ENCODE results near the gene RAPSN. TPM values are rescaled to one million over a fixed set of nuclear protein-coding genes. Genes with fewer than 3 reads are reported as not detected.

The RAPSN gene
- total RNA-seq, 1 donor from 2014 or later, result 3.7 TPM

DNA sequence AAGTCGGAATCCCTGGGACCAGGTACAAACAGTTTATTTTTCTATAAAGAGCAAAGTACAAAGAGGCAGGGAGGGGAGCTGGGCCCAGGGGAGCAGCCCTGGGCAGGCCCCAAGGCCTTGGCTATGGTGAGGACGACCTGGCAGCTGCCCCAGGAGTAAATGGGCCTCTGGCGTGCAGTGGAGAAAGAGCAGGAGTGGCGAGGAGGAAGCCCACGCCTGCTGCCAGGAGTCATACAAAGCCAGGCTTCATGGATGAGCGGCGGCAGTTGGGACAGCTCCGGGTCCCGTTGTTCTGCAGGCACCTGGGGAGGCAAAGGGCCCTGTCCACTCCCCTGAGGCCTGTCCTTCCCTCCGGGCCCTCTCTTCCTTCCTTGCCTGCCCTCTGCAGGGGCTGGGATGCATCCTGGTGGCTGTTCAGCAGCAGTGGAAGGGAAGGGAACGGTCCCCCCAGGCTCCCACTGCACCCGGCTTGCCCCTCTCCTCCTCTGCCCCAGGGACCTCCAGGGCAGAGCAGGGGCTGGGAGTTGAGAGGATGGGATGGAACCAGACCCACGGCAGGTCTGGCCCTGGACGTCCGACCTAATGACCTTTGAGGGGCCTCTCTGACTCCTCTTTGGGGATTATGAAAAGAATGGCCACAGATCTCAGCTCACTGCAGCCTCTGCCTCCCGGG is 11.1 kb downstream of the RAPSN start:
- DNase-seq (ENCODE audit: low spot score), result no peak
- intact Hi-C loops (cut with DNase I), result no loop called here

DNA sequence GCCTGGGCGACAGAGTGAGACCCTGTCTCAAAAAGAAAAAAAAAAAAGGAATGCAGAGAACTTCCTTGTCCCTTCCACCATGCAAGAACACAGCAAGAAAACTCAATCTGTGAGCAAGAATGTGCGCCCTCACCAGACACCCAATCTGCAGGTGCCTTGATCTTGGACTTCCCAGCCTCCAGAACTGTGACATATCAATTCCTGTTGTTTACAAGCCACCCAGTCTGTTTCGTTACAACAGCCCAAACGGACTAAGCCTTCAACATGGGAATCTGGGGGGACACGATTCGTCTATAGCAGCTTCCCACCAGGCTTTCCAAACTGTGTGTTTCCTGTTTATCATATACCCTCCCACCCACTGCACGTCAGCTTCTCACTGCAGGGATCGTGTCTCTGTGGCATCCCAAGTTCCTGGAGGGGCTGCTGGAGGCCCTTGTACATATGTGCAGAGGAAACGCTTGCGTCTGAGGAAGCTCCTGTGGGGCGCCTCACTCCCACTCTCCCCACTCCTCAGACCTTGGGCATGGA is 11.7 kb downstream of the RAPSN start:
- DNase-seq (ENCODE audit: low spot score), result no peak
- intact Hi-C loops (cut with DNase I), result no loop called here

DNA sequence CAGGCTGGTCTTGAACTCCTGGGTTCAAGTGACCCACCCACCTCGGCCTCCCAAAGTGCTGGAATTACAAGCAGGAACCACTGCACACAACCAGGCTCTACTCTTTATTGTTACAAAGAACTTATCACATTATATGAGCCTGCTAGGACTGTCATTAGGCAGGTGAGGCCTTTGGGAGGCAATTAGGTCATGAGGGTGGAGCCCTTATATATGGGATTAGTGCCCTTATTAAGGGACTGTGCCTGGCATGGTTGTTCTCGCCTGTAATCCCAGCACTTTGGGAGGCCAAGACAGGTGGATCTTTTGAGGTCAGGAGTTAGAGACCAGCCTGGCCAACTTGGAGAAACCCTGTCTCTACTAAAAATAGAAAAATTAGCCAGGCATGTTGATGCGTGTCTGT is 12.2 kb downstream of the RAPSN start:
- no peak for DNase-seq (ENCODE audit: low spot score)
- intact Hi-C loops (cut with DNase I), result no loop called here

DNA sequence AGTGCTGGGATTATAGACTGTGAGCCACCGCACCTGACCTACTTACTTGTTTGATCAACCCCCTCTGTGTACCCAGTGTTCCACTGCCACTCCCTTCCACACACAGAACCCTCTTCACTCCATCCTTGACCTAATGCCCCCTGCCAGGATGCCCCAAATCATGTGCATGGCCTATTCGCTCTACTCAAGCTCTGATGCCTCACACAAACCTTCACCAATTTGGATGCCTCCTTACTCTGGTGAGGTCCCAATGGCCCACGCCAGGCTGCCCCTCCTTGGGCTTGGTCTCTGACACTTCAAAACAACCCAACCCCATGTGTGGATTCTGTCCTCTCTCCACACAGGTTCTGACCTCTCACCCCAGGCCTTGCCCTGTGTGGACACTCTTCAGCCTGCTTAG is 13.2 kb downstream of the RAPSN start:
- intact Hi-C loops (cut with DNase I), result no loop called here

DNA sequence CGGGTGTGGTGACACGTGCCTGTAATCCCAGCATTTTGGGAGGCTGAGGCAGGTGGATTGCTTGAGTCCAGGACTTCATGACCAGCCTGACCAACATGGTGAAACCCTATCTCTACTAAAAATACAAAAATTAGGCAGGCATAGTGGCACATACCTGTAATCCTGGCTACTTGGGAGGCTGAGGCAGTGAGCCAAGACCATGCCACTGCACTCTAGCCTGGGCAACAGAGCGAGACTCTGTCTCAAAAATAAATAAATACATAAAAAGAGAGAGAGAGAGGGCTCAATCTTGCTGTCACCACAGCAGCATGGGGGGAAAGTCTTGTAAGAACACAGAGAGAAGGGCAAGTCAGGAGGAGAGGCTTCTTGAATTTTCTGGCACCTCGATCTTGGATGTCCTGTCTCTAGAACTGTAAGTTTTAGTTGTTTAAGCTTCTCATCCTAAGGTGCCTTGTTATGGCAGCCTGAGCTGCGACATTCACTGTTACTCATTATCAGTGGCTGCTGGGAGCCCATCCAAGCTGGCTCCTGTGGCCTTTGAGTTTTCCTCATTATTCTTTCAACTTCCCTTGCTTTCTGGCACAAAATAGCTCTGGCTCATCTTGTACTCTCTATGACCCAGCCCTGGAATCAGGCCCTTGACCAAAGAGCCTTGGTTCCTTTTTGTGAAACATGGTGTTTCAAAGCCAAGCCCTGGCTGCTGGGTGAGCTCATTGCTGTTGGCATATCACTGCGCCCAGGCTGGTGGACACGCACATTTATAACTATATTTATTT is 14.7 kb downstream of the RAPSN start:
- no peak for DNase-seq (ENCODE audit: low spot score)
- intact Hi-C loops (cut with DNase I), result no loop called here

More for the DNA sequence above, 13.2 kb downstream of the RAPSN start:
- DNase-seq (ENCODE audit: low spot score), result no peak

DNA sequence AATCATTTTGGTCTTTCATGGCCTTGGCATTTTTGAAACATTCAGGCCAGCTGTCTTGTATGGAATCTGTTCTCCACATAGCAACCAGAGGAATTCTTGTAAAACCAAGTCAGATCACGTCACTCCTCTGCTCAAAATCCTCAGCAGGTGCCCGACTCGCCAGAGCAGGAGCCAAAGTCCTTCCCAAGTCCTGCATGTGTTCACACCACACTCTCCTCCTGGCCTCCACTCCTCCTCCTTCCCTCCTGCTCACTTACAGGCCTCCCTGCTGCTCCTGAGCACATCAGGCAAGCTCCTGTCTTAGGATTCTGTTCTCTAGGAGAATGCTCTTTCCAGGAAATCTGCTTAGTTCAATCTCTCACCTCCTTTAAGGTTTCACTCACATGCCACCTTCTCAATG is 15.8 kb downstream of the RAPSN start:
- intact Hi-C loops (cut with DNase I), result no loop called here
- no peak for DNase-seq (ENCODE audit: low spot score)

DNA sequence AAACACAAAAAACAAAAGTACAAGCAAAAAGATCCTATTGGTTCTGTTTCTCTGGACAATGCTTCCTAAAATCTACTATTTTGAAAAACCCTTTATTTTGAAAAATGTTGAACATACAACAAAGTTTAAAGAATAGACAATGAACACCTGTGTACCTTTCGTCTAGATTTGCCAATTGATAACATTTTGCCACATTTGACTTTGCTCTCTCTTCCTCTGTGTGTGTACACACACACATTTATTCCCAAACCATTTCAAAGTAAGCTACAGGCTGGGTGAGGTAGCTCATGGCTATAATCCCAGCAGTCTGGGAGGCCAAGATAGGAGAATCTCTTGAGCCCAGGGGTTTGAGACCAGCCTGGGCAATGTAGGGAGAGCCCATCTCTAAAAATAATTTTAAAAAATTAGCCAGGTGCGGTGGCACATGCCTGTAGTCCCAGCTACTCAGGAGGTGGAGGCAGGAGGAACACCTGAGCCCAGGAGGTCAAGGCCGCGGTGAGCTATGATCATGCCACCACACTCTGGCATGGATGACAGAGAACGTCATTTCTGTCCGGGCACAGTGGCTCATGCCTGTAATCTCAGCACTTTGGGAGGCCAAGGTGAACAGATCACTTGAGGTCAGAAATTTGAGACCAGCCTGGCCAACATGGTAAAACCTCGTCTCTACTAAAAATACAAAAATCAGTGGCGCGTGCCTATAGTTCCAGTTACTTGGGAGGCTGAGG is 17.4 kb downstream of the RAPSN start:
- intact Hi-C loops (cut with DNase I), result no loop called here
- DNase-seq (ENCODE audit: low spot score), result no peak

DNA sequence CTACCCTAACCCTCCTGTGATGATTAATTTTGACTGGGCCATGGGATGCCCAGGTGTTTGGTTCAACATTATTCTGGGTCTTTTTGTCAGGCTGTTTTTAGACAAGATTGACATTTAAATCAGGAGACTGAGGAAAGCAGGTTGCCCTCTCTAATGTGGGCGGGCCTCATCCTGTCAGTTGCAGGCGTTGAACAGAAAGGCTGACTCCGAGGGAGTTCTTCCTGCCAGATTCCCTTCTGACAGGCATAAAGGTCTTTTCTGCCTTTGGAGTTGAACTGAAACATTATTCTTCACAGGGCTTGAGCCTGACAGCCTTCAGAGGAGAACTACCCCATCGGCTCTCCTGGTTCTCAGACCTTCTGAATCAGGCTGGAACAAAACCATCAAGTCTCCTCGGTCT is 18.4 kb downstream of the RAPSN start:
- no peak for DNase-seq (ENCODE audit: low spot score)
- intact Hi-C loops (cut with DNase I), result no loop called here

DNA sequence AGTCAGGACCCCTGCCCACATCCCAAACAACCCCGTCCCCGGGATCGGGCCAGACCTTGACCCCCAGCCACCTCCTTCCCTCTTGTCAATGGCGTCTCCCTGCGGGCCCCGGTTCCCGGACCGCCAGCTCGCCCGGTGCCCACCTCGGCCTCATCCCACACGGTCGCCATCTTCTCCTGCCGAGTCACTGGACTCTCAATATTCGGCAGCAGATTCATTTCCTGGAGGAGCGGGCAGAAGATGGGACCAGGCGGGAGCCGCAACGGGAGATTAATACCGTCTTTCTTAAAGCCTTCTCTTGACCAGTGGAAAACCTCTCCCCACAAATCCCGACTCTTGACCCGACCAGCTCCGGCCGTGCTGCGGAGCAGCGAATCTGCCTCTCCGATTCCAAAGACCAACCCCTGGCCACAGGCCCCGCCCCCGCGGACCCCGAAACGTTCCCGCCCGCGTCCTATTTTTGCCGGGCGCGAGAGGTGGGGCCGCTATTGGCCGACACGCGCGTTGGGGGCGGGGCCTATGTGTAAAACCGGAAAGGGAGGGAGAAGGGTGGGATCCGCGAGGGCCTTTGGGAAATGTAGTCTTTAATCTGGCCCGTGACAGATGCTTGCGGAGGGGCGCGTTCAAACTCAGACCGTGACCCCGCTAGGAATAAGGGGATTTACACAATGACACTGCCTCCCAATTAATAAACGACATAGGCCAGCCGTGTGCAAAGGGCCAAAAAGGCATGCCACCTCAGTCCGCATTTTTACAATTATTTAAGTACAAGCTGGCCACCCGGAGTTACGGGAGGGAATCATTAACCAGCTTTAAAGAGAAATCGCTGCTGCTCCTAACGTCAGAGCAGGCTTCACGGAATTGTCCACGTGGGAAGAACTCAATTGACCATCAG is 22.6 kb downstream of the RAPSN start, which contains the start of gene PSMC3:
Gene PSMC3 (minus strand): TSS at position 378 of the 895 bp plus-strand sequence. CDS start 160 bp downstream, at position 218.
- intact Hi-C loops (cut with DNase I), result loop anchor here (2.0 kb wide), 1 partner anchor 18 kb away; the partner anchor contains the start of gene SLC39A13

DNA sequence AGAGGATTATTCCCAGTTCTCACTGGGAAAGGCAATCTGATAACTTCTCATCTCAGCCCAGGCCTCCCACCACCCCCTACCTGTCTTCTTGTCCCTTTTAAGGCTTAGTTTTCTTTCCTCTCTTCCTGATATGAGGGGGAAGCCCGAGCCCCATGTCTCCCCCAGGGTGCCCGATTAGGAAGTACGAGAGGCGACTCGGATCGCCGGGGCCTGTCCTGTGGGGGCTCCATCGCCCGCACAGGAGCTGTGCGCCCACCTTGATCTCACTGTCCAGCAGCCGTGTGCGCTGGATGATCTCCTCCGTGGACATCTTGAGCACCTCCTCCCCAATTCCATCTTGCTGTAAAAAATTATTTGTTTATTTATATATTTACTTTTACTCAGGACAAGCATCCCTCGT is 23.3 kb downstream of the RAPSN start:
- no peak for DNase-seq (ENCODE audit: low spot score)
- intact Hi-C loops (cut with DNase I), result loop anchor here (2.0 kb wide), 1 partner anchor 17 kb away; the partner anchor contains the start of gene SLC39A13

More for the DNA sequence above, 22.6 kb downstream of the RAPSN start, which contains the start of gene PSMC3:
- peak; percentile 99 for DNase-seq (ENCODE audit: low spot score)

DNA sequence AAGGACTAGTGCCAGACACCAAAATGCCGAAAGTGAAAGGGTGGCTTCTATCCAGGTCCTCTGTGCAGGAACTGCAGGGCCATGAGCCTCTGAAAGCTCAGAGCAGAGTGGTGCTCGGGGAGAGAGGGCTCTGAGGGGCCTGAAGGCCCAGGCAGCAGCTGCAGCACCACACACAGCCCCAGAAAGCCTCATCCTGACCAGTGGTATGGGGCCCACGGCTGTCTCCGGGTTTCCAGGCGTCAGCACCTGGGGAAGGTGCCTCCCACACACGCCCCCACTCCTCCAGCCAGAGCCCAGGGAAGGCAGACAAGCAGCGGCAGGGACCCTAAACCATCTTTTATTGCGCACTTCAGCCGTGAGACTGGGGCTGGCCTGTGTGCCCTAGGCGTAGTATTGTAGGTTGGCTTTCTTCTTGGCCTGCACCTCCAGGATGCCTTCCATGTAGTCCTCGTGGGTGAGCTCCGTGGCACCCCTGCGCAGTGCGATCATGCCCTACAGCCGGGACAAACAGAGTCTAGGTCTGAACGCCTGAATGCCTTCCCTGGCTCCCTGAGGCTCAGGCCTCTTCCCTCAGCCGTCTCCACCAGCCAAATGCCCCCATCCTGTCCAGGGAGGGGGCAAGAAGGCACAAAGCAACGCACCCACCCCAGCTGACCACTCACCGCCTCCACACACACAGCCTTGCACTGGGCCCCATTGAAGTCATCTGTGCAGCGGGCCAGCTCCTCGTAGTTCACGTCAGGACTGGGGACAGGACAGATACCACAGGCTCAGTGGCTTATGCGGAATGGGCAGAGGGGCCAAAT is 30.3 kb downstream of the RAPSN start:
- no peak for DNase-seq (ENCODE audit: low spot score)
- intact Hi-C loops (cut with DNase I), result no loop called here

DNA sequence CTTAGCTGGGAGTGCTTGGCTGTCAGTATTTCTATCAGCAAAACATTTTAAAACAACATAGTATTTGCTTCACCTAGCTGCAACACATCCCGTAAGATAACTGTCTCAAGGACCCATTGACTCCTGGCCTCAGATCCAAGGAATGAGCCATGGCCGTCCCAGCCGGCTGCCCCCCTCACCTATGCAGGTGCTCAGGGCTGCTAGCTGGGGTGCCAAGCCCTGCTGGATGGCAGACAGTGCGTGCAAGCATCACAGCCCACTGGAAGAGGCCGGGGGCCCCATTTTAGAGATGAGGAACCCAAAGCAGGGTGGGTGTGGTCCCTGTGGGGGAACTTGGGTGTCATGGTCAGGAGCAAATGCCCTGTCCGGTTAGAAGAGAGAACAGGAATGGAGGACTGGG is 31.2 kb downstream of the RAPSN start:
- DNase-seq (ENCODE audit: low spot score), result no peak
- intact Hi-C loops (cut with DNase I), result no loop called here

DNA sequence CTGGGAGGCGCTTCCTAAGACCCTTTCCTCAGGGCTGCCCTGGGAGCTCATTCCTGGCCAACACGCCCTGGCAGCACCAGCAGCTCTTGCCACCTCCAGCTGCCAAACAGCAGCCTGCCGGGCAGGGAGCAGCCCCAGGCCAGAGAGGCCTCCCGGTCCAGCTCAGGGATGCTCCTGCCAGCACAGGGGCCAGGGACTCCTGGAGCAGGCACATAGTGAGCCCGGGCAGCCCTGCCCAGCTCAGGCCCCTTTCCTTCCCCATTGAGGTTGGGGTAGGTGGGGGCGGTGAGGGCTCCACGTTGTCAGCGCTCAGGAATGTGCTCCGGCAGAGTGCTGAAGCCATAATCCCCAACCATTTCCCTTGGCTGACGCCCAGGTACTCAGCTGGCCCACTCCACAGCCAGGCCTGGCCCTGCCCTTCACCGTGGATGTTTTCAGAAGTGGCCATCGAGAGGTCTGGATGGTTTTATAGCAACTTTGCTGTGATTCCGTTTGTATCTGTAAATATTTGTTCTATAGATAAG is 32.9 kb downstream of the RAPSN start:
- DNase-seq (ENCODE audit: low spot score), result peak; percentile 89
- intact Hi-C loops (cut with DNase I), result no loop called here

DNA sequence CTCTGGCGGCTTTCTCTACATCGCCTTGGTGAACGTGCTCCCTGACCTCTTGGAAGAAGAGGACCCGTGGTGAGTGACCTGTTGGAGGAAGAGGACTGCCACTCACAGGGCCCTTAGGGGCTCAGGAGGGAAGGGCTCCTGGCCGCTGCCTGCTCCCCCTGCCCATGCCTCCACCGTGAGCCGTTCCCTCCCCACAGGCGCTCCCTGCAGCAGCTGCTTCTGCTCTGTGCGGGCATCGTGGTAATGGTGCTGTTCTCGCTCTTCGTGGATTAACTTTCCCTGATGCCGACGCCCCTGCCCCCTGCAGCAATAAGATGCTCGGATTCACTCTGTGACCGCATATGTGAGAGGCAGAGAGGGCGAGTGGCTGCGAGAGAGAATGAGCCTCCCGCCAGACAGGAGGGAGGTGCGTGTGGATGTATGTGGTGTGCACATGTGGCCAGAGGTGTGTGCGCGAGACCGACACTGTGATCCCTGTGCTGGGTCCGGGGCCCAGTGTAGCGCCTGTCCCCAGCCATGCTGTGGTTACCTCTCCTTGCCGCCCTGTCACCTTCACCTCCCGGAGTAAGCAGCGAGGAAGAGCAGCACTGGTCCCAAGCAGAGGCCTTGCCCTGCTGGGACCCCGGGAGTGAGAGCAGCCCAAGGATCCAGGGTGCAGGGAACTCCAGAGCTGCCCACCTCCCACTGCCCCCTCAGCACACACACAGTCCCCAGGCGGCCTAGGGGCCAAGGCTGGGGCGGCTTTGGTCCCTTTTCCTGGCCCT is 33.7 kb downstream of the RAPSN start:
- intact Hi-C loops (cut with DNase I), result no loop called here
- DNase-seq (ENCODE audit: low spot score), result no peak

DNA sequence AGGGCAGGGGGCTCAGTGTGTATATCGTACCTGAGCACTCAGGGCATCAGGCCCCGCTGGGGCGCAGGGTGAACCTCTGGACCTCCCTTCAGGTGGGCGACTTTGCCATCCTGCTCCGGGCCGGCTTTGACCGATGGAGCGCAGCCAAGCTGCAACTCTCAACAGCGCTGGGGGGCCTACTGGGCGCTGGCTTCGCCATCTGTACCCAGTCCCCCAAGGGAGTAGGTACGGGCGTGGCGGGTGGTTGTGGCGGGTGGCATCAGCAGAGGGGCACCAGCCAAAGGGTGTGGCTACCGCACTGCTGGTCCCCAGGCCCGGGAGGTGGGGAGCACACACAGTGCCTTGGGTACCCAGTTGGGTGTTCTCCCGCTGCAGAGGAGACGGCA is 34.3 kb downstream of the RAPSN start:
- no peak for DNase-seq (ENCODE audit: low spot score)

DNA sequence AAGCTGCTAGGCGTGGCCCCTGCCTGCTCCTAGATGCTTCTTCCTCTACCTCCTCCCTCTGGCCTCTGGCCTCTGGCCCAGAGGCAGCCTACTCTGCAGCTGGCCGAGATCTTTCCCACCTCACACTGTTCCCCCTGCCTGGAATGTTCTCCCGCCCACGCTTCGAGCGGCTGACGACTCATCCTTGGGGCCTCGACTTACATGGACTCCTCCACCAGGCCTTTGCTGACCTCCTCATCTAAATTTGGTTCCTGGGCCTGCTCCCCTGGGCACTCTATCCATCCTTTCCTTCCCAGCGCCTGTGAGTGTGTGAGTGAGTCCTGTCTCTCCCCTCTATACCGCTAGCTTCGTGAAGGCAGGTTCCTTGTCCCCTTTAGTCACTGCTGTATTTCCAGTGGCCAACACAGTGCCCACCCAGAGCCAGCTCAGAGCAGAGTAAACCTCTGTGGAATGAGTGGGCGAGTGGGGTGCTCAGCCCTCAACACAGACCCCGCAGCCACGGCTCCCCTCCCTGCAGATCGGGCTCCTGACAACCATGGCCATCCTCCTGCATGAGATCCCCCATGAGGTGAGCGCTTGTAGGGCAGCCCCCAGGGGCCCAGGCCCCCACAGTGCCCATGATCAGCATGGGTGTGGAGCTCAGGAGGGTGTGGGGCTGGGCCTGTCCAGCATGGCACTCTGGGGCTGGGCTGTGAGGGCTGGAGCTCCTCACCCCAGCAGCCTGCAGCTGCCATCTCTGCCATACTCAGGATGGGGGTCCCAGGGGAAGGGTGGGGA is 34.8 kb downstream of the RAPSN start:
- intact Hi-C loops (cut with DNase I), result no loop called here
- no peak for DNase-seq (ENCODE audit: low spot score)

More for the DNA sequence above, 34.3 kb downstream of the RAPSN start:
- intact Hi-C loops (cut with DNase I), result no loop called here

DNA sequence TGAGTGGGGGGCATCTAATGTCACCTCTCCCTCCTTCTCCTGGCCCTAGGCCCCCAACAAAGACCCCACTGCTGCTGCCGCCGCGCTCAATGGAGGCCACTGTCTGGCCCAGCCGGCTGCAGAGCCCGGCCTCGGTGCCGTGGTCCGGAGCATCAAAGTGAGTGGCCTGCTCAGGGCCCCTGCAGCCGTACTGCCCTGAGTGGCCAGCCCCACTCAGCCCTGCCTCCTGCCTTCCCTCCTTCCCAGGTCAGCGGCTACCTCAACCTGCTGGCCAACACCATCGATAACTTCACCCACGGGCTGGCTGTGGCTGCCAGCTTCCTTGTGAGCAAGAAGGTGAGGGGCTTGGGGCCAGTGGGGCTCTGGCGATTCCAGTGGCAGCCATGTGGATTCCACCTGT is 35.6 kb downstream of the RAPSN start:
- DNase-seq (ENCODE audit: low spot score), result no peak
- intact Hi-C loops (cut with DNase I), result no loop called here
